Cardiac septum (tissue), 1 donor: ENCODE data around the gene NCAPH2. TPM values are rescaled to one million over a fixed set of nuclear protein-coding genes. Genes with fewer than 3 reads are reported as not detected.
"Not testable (repeated sequence)": the region's sequence is repeated elsewhere in the genome, so short reads cannot be mapped to it uniquely, and the experiment has no call there.

Experiments
- DNase-seq: peaks from one replicate; pipeline ENCODE4 v3.0.0-alpha.2; 2020; ENCODE audit warnings: low spot score
- intact Hi-C: fragments of 100-400 bp; cut with DNase I; formaldehyde crosslinking; loops from one replicate; pipeline ENCODE4 v1.14.0; 2022
- total RNA-seq: library from RNA; stranded (reverse); fragmentation: NEBNext Ultra II Directional; extraction: Animal tissue kit (Norgen Biotek cat#: 25700); gene quantifications from one replicate; pipeline ENCODE4 v1.2.1, GENCODE V29; 2021
- donor health status: DM: no; HTN: no; CAD: no.

The NCAPH2 gene
- total RNA-seq, 1 donor from 2014 or later: 25.1 TPM

DNA sequence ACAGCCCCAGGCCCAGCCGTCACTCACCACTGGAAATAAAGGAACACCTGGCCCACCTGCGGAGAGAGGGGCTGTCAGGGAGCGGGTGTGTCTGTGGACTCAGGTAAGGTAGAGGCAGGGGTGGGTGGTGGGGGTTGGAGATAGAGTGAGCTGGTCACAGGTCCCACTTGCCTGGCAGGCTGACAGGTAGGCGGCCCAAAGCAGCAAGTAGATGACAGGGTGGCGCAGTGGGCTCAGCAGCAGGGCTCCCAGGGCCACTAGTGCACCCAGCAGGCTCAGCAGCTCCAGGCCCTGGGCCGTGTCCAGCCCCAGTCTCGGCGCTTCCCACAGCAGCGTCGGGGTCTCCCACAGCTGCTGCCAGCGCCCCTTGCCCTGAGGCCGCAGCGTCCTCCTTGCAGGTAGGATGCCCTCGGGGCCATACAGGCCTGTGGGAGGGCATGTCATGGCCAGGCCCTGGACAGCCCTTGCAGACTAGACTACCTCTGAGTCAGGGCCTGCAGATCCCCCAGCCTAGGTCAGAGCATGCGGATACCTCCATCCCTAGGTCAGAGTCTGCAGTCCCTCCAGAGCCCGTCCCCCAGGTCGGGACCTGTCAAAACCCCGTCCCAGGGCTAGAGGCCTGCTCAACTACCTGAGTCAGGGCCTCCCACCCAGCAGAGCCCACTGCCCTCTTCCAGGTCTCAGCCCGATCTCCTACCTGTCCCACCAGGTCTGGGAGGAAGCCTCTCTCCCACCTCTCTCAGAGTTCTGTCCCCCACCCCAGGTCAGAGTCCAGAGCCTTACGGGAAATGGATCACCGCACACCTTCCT is 1.2 kb upstream of the NCAPH2 start:
- no peak for DNase-seq
- intact Hi-C loops: loop anchor here (10.0 kb wide), 1 partner anchor 262 kb away; the partner anchor contains the start of gene TUBGCP6

DNA sequence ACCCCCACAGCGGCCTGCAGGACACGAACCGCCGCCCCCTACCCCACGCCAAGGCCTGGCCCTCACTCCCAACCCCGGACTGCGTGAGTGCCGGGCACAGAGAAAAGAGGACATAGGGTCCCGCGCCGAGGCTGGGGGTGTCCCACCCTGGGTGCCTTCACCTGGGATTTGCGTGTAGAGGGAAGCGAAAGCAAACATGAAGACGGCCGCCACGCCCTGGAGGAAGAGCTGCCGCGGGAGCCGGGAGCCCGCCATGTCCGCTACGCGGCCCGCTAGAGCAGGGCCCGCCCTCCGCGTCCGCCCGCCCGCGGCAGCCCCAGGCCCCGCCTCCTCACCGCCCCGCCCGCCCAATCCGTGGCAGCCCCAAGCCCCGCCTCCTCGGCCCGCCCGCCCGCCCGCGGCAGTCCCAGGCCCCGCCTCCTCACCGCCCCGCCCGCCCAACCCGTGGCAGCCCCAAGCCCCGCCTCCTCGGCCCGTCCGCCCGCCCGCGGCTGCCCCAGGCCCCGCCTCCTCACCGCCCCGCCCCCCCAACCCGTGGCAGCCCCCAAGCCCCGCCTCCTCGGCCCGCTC is 518 bp upstream of the NCAPH2 start, which contains the start of gene LMF2:
Gene LMF2, minus strand, starts transcription at position 282 of the 570 bp plus-strand sequence. Its CDS starts 27 bp downstream, at position 255.
- peak; percentile 97 for DNase-seq
- intact Hi-C loops: loop anchor here (10.0 kb wide), 1 partner anchor 263 kb away; the partner anchor contains the start of gene TUBGCP6

DNA sequence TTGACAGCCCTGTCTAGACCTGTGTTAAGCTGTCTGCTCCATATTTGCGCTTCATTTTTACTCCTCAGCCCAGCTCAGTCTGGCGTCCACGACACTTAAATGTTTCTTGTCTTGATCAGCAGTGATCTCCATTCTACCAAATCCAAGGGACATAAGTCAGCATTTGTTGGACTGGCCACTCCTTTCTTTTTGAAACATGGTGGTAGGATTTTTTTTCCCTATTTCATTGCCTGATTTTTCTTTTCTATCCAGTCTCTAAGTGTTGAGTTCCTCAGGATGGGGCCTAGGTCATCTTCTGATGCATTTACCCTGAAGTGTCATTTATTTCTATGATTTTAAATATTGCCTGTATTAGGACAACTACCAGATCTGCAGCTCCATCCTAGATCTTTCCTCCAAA is 873 bp downstream of the NCAPH2 start:
- intact Hi-C loops: loop anchor here (10.0 kb wide), 1 partner anchor 264 kb away; the partner anchor contains the start of gene TUBGCP6
- no peak for DNase-seq

DNA sequence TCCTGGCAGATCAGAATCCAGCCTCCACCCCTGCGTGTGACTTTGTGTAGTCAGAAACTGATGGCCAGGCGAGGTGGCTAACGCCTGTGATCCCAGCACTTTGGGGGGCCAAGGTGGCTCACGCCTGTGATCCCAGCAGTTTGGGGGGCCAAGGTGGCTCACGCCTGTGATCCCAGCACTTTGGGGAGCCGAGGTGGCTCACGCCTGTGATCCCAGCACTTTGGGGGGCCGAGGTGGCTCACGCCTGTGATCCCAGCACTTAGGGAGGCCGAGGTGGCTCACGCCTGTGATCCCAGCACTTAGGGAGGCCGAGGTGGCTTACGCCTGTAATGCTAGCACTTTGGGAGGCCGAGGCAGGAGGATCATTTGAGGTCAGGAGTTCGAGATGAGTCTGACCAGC is 5.2 kb downstream of the NCAPH2 start:
- DNase-seq: no peak
- intact Hi-C loops: no loop called here

DNA sequence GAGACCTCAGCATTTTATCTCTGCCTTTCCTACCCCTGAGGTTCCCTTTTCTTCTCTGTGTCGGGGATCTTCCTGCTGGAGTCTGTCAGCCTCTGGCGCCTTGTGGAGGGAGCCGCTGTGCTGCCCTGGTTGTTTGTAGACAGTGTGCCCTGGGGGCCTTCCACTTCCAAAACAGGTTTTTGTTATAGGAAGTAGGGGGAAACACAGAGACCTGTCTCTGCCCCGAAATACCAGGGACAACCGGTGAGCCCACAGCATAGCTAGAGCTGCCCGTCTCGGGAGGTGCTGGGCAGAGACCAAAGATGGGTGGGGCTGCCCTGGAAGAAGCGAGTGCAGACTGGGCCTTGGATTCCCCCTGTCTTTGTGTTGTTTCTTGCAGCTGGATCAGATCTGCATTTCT is 8.0 kb downstream of the NCAPH2 start:
- intact Hi-C loops: no loop called here
- no peak for DNase-seq

DNA sequence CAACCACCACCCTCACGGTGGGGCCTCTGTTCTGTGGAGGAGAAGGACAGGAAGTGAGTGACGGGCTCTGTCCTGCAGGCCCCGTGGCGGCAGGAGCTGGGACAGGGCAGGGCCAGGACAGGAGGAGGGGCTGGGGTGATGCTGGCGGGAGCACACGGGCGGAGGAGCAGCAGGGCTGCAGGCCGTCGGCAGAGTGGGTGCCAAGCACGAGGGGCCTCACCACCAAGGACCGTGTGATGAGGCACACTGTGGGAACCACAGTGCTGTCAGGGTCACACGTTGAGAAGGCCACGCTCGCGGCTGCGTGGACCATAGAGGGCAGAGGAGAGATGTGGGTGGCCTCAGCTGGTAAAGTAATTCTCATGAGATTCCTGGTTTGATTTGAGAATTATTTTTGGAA is 8.9 kb downstream of the NCAPH2 start:
- no peak for DNase-seq
- intact Hi-C loops: no loop called here

DNA sequence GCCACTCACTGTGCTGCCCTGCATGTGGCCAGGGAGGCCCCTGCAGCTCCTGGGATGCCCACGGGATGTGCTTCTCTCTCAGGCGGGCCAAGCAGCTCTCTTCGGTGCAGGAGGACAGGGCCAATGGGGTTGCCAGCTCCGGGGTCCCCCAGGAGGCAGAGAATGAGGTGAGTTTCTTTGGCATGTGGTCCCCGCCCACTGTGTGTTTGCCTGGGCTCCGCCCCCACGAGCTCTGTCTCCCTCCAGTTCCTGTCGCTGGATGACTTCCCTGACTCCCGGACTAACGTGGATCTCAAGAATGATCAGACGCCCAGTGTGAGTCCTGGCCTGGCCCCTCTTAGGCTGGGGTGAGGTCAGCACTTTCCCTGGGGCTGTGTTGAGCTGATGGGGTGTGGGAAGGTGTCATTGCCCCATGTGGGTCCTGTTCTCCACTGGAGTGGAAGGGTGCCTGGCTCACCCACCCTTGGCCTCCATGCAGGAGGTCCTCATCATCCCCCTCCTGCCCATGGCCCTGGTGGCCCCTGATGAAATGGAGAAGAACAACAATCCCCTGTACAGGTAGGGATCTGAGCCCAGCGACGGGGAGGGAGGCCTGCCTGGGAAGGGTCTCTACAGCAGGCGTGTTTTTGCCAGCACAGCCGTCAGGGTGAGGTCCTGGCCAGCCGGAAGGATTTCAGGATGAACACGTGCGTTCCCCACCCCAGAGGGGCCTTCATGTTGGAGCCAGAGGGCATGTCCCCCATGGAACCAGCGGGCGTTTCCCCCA is 9.7 kb downstream of the NCAPH2 start:
- no peak for DNase-seq
- intact Hi-C loops: no loop called here

DNA sequence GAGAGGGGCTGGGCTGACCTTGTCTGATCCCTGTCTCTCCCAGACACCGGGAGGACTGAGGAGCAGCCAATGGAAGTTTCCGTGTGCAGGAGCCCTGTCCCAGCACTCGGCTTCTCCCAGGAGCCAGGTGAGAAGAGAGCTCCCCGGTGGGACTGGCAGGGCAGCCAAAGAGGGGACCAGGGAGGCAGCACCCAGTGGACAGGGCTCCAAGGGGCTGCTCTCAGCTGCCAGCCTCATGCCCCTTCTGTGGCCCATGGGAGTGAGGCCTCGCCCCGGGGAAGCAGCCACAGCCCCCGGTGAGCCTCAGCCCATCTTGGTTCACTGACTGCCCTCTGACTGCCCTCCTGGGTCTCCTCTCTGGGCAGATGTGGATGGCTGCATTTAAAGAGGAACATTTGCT is 10.6 kb downstream of the NCAPH2 start:
- DNase-seq: no peak
- intact Hi-C loops: no loop called here

DNA sequence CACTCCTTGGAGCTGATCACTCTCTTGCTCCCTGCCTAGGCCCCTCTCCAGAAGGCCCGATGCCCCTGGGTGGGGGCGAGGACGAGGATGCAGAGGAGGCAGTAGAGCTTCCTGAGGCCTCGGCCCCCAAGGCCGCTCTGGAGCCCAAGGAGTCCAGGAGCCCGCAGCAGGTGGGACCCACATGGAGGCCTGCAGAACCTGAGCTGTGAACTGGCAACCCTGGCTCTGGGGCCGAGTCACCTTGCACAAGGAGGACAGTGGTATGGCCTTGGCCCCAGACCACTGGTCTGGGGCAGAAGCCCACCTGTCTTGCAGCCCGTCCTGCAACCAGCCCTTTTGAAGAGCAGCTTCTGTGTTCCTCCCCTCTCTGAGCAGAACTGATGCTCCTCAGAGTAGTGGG is 11.1 kb downstream of the NCAPH2 start:
- DNase-seq: no peak

DNA sequence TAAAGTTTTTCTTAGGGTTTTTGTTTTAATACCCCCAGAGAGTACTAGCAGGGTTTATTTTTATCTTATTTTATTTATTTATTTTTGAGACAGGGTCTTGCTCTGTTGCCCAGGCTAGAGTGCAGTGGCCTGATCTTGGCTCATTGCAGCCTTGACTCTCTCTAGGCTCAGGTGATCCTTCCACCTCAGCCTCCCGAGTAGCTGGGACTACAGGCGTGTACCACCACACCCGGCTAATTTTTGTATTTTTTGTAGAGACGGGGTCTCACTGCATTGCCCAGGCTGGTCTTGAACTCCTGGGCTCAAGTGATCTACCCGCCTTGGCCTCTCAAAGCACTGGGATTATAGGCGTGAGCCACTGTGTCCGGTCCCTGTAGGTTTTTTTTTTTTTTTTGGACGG is 12.2 kb downstream of the NCAPH2 start:
- intact Hi-C loops, DNase-seq: not testable (repeated sequence)

More for the DNA sequence above, 11.1 kb downstream of the NCAPH2 start:
- intact Hi-C loops: no loop called here

DNA sequence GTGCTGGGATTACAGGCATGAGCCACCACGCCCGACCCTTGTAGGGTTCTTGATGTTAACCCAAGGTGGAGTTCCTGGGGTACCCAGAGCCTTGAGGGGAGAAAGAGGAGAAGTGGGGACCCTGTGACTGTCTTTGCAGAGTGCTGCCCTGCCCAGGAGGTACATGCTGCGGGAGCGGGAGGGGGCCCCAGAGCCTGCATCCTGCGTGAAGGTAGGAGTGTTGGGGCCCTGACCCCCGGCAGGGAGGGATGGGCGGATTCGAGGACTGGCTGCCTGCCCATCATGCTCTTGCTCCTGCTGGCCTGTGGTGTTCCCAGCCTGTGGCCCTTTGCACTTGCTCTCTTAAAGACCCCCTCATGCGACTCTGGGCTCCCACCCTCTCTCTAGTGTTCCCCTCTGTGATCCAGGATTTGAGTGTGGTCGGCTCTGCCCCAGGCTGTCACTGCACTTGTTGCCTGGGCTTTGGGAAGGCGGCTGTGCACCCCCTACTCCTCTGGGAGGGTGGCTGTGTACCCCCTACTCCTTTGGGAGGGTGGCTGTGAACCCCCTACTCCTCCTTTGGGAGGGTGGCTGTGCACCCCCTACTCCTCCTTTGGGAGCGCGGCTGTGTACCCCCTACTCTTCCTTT is 12.9 kb downstream of the NCAPH2 start:
- intact Hi-C loops: no loop called here

DNA sequence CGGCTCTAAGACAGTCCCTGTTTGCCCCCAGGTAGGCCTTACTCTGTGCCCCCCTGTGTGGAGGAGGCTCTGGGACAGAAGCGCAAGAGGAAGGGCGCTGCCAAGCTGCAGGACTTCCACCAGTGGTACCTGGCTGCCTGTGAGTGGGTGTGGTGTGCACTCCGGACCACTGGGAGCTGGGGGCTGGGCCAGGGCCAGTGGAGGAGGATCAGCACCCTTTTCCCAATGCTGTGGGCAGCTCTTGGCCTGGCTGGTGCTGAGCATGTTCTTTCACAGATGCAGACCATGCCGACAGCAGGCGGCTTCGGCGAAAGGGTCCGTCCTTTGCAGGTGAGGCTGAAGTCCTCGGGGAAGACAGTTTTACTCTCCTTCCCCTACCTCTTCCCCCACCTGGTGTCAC is 13.7 kb downstream of the NCAPH2 start:
- DNase-seq: no peak
- intact Hi-C loops: no loop called here

More for the DNA sequence above, 12.9 kb downstream of the NCAPH2 start:
- DNase-seq: no peak

DNA sequence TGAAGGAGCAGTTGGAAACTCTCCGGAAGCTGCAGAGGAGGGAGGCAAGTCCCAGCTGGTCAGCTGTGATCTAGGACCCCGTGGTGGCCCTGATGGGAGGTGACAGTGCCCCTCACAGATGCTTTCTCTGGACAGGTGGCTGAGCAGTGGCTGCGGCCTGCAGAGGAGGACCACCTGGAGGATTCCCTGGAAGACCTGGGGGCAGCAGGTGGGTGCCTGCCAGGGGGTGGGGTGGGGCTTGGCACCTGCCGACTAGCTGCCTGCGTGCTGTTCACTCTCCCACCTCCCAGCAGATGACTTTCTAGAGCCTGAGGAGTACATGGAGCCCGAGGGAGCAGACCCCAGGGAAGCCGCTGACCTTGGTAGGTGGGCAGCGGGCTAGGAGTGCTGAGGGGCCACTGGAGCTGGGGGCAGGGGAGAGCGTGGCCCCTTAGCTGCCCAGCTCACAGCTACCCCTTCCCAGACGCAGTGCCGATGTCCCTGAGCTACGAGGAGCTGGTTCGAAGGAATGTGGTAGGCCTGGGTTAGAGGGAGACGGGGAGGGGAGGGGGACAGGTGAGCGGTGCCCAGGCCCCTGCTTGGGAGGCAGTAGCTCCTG is 14.3 kb downstream of the NCAPH2 start:
- intact Hi-C loops: no loop called here
- no peak for DNase-seq

DNA sequence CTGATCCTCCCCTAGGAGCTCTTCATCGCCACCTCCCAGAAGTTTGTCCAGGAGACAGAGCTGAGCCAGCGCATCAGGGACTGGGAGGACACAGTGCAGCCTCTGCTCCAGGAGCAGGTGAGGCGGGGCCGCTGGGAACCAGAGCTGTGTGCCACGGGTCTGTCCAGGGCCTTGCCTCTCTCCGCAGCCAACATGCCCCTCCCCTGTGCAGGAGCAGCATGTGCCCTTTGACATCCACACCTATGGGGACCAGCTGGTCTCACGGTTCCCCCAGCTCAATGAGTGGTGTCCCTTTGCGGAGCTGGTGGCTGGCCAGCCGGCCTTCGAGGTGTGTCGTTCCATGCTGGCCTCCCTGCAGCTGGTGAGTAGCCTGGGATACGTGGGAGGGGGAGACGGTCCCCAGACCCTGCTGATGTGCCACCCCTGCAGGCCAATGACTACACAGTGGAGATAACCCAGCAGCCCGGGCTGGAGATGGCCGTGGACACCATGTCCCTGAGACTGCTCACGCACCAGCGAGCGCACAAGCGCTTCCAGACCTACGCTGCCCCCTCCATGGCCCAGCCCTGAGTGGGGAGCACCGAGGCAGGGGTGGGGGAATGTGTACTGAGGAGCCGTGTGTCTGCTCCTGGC is 14.9 kb downstream of the NCAPH2 start:
- intact Hi-C loops: no loop called here
- no peak for DNase-seq

DNA sequence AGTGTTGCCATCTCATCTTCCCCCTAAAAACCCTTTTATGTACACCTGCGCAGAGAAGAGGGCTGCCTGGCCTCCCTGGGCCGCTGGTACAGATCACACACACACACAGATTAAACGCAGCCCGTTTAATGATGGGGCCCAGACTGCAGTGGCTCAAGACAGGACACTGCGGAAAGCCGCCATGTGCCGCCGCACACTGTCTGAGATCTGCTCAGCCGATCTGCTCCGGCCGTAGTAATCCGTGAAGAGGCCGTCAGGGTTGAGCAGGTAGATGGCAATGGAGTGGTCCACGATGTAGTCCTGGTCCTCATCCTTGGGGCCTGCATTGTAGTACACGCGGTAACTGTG is 15.4 kb downstream of the NCAPH2 start:
- intact Hi-C loops: no loop called here

DNA sequence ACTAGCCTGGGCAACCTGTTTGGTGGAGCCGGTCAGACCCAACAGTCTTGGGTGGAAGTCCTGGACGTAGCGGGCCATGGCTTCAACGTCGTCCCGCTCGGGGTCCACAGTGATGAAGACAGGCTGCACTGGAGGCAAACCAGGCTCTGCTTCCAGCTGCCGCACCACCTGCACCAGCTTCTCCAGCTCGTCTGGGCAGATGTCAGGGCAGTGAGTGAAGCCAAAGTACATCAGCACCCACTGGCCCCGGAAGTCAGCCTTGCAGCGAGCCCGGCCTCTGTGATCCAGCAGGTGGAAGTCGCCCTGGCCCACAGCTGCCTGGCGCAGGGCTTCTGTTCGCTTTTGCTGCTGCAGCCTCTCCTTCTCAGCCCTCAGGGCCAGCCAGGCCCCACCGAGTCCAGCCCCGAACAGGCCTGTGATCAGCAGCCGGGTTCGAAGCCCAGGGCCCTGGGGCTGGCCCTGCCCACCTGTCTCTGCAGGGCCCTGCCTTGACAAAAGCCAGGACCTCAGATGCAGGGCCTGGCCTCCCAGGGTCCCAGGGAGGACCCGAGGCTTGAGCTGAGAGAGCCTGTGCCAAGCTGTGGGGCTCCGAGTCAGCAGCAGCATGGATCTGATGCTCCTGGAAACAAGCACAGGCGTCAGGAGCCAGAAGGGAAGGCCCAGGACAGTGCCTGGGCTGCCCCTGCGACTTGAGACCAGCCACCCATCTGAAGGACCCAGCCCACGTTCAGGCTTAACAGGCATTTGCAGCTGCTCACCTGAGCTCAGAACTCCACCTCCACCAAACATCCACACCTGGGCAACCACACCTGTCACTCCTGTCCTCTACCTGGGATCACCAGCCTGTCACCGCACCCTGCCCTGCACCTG is 16.0 kb downstream of the NCAPH2 start:
- DNase-seq: no peak
- intact Hi-C loops: no loop called here

More for the DNA sequence above, 15.4 kb downstream of the NCAPH2 start:
- DNase-seq: no peak

DNA sequence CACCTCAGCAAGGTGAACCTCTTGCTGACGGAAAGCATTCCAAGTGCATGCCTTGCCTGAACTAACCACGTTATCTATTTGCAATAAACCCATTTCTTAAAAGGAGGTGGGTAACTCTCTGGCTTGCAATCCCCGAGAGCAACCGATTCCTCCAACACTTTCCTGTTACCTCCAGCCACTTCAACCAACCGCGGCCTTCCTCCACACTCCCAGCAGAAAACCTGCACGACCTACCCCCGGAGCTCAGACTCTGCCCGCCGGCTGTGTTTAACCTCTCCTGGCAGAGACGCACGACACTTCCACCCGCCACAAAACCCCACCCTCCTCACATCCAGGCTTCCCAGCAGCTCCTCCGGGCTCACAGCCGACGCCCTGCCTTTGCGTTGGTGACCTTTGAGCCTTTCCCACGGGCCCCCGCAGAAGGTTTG is 16.7 kb downstream of the NCAPH2 start:
- intact Hi-C loops: loop anchor here (5.0 kb wide), 2 partner anchors 38 to 58 kb away; partner anchors contain the start of genes CHKB and SYCE3
- DNase-seq: no peak
